OCI-LY3 (cell line): ENCODE measurements around the gene OPRL1.
A peak's percentile ranks its signal among the peaks of the same experiment; 100 is the strongest.

Experiments
- H2AFZ ChIP-seq: fragments of 200-600, 300-600 bp; shearing (Covaris generic); 2 replicates; pipeline ENCODE4 v1.6.0; 2014; ENCODE audit warnings: antibody characterized with exemption, low read depth, low read length
- H3K27ac ChIP-seq: fragments of 200-600, 300-600 bp; sonication (generic); 2 replicates; pipeline ENCODE4 v1.5.1; 2014; ENCODE audit warnings: mild to moderate bottlenecking, low read length, moderate library complexity, mixed read lengths
- H3K27me3 ChIP-seq: fragments of 200-600, 300-600 bp; sonication (generic); 2 replicates; pipeline ENCODE4 v1.6.1; 2014; ENCODE audit warnings: low read depth, low read length, mixed read lengths
- H3K36me3 ChIP-seq: fragments of 200-600, 300-600 bp; sonication (generic); replicated peaks from 2 replicates; pipeline ENCODE3; 2014; ENCODE audit warnings: low read depth, low read length, mixed read lengths
- H3K4me1 ChIP-seq: fragments of 300-600, 200-600 bp; sonication (generic); 2 replicates; pipeline ENCODE4 v1.6.1; 2014; ENCODE audit warnings: low read length, mixed read lengths
- H3K4me2 ChIP-seq: fragments of 200-600, 300-600 bp; sonication (generic); 2 replicates; pipeline ENCODE4 v1.6.1; 2014; ENCODE audit warnings: low read length, mixed read lengths
- H3K4me3 ChIP-seq: fragments of 300-600, 200-600 bp; sonication (generic); 2 replicates; pipeline ENCODE4 v1.5.1; 2014; ENCODE audit warnings: antibody characterized with exemption, mild to moderate bottlenecking, low read length, moderate library complexity
- H3K79me2 ChIP-seq: fragments of 300-600, 200-600 bp; shearing (Covaris generic); 2 replicates; pipeline ENCODE4 v1.6.1; 2014; ENCODE audit warnings: mild to moderate bottlenecking, low read length, mixed read lengths
- H3K9ac ChIP-seq: fragments of 300-600, 200-600 bp; shearing (Covaris generic); 2 replicates; pipeline ENCODE4 v1.6.0; 2014; ENCODE audit warnings: mild to moderate bottlenecking, low read length, moderate library complexity
- H3K9me3 ChIP-seq: fragments of 200-600, 300-600 bp; shearing (Covaris generic); 2 replicates; pipeline ENCODE4 v1.6.1; 2014; ENCODE audit warnings: low read length, mixed read lengths; ENCODE audit not compliant: insufficient read depth
- H4K20me1 ChIP-seq: fragments of 200-600, 300-600 bp; sonication (generic); 2 replicates; pipeline ENCODE4 v1.6.1; 2016; ENCODE audit warnings: low read length, mixed read lengths; ENCODE audit not compliant: insufficient read depth
- CTCF ChIP-seq: fragments of 200-600, 300-600 bp; sonication (generic); IDR thresholded peaks from 2 replicates; pipeline ENCODE4 v1.5.1; 2014; ENCODE audit warnings: antibody characterized with exemption, low read length, low read depth
- EZH2phosphoT487 ChIP-seq: fragments of 200-600 bp; shearing (Covaris generic); IDR thresholded peaks from 2 replicates; pipeline ENCODE4 v1.6.1; 2018; ENCODE audit warnings: antibody characterized with exemption, mixed run types, low read depth

Gene OPRL1

GRCh38 chr20:64080013-64080812 lies at the start of gene OPRL1:
TSS of gene OPRL1 (plus strand) at chr20:64080082. CDS start at chr20:64092721, 12,639 bp downstream.
- H2AFZ ChIP-seq, result 0 out of 2 replicates have a peak within 1 kb of the TSS, but pooled peaks have one; percentile 33
- peak within 1 kb of the TSS; percentile 98 for H3K9ac ChIP-seq
- peak within 1 kb of the TSS; percentile 91 for H3K27ac ChIP-seq
- peaks cover 34% of the 10 kb centered on the region for H3K79me2 ChIP-seq
- peaks cover 34% of the 10 kb centered on the region for H3K4me1 ChIP-seq
- TF ChIP-seq CTCF (no peak), EZH2phosphoT487 (no peak)
- peaks cover 8% of the 10 kb centered on the region for H3K36me3 ChIP-seq
- H3K4me2 ChIP-seq, result peak within 1 kb of the TSS; percentile 99
- H3K9me3 ChIP-seq, result no peaks in the 10 kb centered on the region
- no peaks in the 10 kb centered on the region for H4K20me1 ChIP-seq
- H3K27me3 ChIP-seq, result peaks cover 16% of the 10 kb centered on the region
- peak within 1 kb of the TSS; percentile 95 for H3K4me3 ChIP-seq

GRCh38 chr20:64030371-64031134 lies 49.3 kb upstream of the OPRL1 start:
- no peak overlapping the region for H3K27ac ChIP-seq
- peaks cover 30% of the 10 kb centered on the region for H3K36me3 ChIP-seq
- no peaks in the 10 kb centered on the region for H3K79me2 ChIP-seq
- H4K20me1 ChIP-seq, result no peaks in the 10 kb centered on the region
- no peaks in the 10 kb centered on the region for H3K27me3 ChIP-seq
- no peak overlapping the region for H3K9ac ChIP-seq
- no peaks in the 10 kb centered on the region for H3K9me3 ChIP-seq
- H3K4me1 ChIP-seq, result peaks cover 3% of the 10 kb centered on the region; the same call in 1 of the 2 replicates
- TF ChIP-seq EZH2phosphoT487 (no peak), CTCF (no peak)
- no peak overlapping the region for H3K4me3 ChIP-seq
- H2AFZ ChIP-seq, result no peak overlapping the region
- no peak overlapping the region for H3K4me2 ChIP-seq

GRCh38 chr20:64031822-64032314 lies 48.0 kb upstream of the OPRL1 start:
- Histone ChIP-seq H3K79me2 (no peaks in the 10 kb centered on the region), H3K4me3 (no peak overlapping the region), H3K27me3 (no peaks in the 10 kb centered on the region), H3K36me3 (peaks cover 24% of the 10 kb centered on the region), H3K27ac (no peak overlapping the region), H4K20me1 (no peaks in the 10 kb centered on the region), H3K9ac (no peak overlapping the region), H3K4me1 (peaks cover 15% of the 10 kb centered on the region), H3K4me2 (no peak overlapping the region), H3K9me3 (no peaks in the 10 kb centered on the region), H2AFZ (no peak overlapping the region)
- TF ChIP-seq CTCF (no peak), EZH2phosphoT487 (no peak)
